Articular chondrocyte of knee joint (primary cell): ENCODE data around the gene GAGE1. TPM values are rescaled to one million over a fixed set of nuclear protein-coding genes. Genes with fewer than 3 reads are reported as not detected.

Experiments
- total RNA-seq: library from RNA; depleted of rRNA; stranded (reverse); fragments of >200 nt; gene quantifications from 2 replicates; pipeline ENCODE4 v1.2.3, GENCODE V29; 2012

The GAGE1 gene, protein sequence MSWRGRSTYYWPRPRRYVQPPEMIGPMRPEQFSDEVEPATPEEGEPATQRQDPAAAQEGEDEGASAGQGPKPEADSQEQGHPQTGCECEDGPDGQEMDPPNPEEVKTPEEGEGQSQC
- not detected in 2 replicates for total RNA-seq

DNA sequence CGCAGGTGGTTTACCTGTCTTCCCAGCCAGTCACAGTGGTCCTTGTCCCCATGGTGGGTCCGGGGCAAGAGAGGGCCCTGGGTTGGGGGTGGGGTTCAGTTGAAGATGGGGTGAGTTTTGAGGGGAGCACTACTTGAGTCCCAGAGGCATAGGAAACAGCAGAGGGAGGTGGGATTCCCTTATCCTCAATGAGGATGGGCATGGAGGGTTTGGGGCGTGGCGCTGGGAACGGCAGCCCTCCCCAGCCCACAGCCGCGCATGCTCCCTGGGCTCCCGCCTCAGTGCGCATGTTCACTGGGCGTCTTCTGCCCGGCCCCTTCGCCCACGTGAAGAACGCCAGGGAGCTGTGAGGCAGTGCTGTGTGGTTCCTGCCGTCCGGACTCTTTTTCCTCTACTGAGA lies at the start of gene GAGE1:
TSS of gene GAGE1 (plus strand) at position 301 of the 400 bp plus-strand sequence. CDS start 1,155 bp downstream, outside the sequence.

GRCh38 chrX:49550989-49551388 lies 47.8 kb upstream of the GAGE1 start, which contains the start of gene GAGE12E:
Gene GAGE12E, plus strand, starts transcription at chrX:49551289. Its CDS starts 1,155 bp downstream, at chrX:49552444.

DNA sequence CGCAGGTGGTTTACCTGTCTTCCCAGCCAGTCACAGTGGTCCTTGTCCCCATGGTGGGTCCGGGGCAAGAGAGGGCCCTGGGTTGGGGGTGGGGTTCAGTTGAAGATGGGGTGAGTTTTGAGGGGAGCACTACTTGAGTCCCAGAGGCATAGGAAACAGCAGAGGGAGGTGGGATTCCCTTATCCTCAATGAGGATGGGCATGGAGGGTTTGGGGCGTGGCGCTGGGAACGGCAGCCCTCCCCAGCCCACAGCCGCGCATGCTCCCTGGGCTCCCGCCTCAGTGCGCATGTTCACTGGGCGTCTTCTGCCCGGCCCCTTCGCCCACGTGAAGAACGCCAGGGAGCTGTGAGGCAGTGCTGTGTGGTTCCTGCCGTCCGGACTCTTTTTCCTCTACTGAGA lies 38.3 kb upstream of the GAGE1 start, which contains the start of gene GAGE12F:
TSS of gene GAGE12F (plus strand) at position 301 of the 400 bp plus-strand sequence. CDS start 1,155 bp downstream, outside the sequence.

GRCh38 chrX:49570100-49570499 lies 28.7 kb upstream of the GAGE1 start, which contains the start of gene GAGE12G:
Gene GAGE12G, plus strand, starts transcription at chrX:49570400. Its CDS starts 1,155 bp downstream, at chrX:49571555.

DNA sequence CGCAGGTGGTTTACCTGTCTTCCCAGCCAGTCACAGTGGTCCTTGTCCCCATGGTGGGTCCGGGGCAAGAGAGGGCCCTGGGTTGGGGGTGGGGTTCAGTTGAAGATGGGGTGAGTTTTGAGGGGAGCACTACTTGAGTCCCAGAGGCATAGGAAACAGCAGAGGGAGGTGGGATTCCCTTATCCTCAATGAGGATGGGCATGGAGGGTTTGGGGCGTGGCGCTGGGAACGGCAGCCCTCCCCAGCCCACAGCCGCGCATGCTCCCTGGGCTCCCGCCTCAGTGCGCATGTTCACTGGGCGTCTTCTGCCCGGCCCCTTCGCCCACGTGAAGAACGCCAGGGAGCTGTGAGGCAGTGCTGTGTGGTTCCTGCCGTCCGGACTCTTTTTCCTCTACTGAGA lies 19.2 kb upstream of the GAGE1 start, which contains the start of gene GAGE12H:
TSS of gene GAGE12H (plus strand) at position 301 of the 400 bp plus-strand sequence. CDS start 1,155 bp downstream, outside the sequence.

GRCh38 chrX:49589196-49589595 lies 9.6 kb upstream of the GAGE1 start, which contains the start of gene GAGE2A:
Gene GAGE2A, plus strand, starts transcription at chrX:49589496. Its CDS starts 1,155 bp downstream, at chrX:49590651.

Other genes starting within 250 kb of the GAGE1 start
- gene GAGE12C, start 66.8 kb upstream of the GAGE1 start, total RNA-seq, result not detected in 2 replicates
- gene GAGE12D, start 57.3 kb upstream of the GAGE1 start, total RNA-seq, result not detected in 2 replicates
- gene GAGE12E, start 47.7 kb upstream of the GAGE1 start, total RNA-seq, result not detected in 2 replicates
- gene GAGE12F, start 38.2 kb upstream of the GAGE1 start, total RNA-seq, result not detected in 2 replicates
- gene GAGE12G, start 28.6 kb upstream of the GAGE1 start, total RNA-seq, result not detected in 2 replicates
- gene GAGE12H, start 19.1 kb upstream of the GAGE1 start, total RNA-seq, result not detected in 2 replicates
- gene GAGE2A, start 9.5 kb upstream of the GAGE1 start, total RNA-seq, result not detected in 2 replicates
- gene PAGE1, start 97.0 kb downstream of the GAGE1 start, total RNA-seq, result not detected in 2 replicates
- not detected in 2 replicates for gene PAGE4, start 230.3 kb downstream of the GAGE1 start, total RNA-seq